NCI-H345 treated with DMSO at 0.1 percent for 48 hours (cell line): Measurements from ENCODE around the gene GABRA5.
"Not testable (repeated sequence)": the region's sequence is repeated elsewhere in the genome, so short reads cannot be mapped to it uniquely, and the experiment has no call there.

Experiments used
- DNase-seq: peaks from one replicate; lab custom pipeline; 2025; ENCODE audit not compliant: unreplicated experiment; lab: John Stamatoyannopoulos, UW

The GABRA5 gene

GRCh38 chr15:26866298-26867199 lies at the start of gene GABRA5:
TSS of gene GABRA5 (plus strand) at chr15:26867062. CDS start at chr15:26869249, 2,187 bp downstream.
- DNase-seq = peak; percentile 11

- not testable (repeated sequence) for DNase-seq
Observed at GRCh38 chr15:26831191-26831590, 35.7 kb upstream of the GABRA5 start.

- no peak for DNase-seq
Observed at GRCh38 chr15:26831951-26832350, 34.9 kb upstream of the GABRA5 start.

- DNase-seq = no peak
Observed at GRCh38 chr15:26838742-26839460, 28.0 kb upstream of the GABRA5 start.

GRCh38 chr15:26841514-26841913 lies 25.3 kb upstream of the GABRA5 start:
- no peak for DNase-seq

- DNase-seq = no peak
Observed at GRCh38 chr15:26841941-26842340, 24.9 kb upstream of the GABRA5 start.

GRCh38 chr15:26842391-26842790 lies 24.5 kb upstream of the GABRA5 start:
- DNase-seq = no peak

GRCh38 chr15:26844901-26845300 lies 22.0 kb upstream of the GABRA5 start:
- no peak for DNase-seq

- DNase-seq = no peak
Observed at GRCh38 chr15:26848498-26848897, 18.4 kb upstream of the GABRA5 start.

- DNase-seq = no peak
Observed at GRCh38 chr15:26850161-26850560, 16.7 kb upstream of the GABRA5 start.

GRCh38 chr15:26852980-26853379 lies 13.9 kb upstream of the GABRA5 start:
- DNase-seq = no peak

- DNase-seq = no peak
Observed at GRCh38 chr15:26854435-26854834, 12.4 kb upstream of the GABRA5 start.

GRCh38 chr15:26864664-26865191 lies 2.1 kb upstream of the GABRA5 start:
- peak; percentile 2 for DNase-seq

GRCh38 chr15:26867200-26868007 lies 542 bp downstream of the GABRA5 start:
- DNase-seq = no peak

- DNase-seq = no peak
Observed at GRCh38 chr15:26868029-26868685, 1.3 kb downstream of the GABRA5 start.

- no peak for DNase-seq
Observed at GRCh38 chr15:26869628-26870027, 2.8 kb downstream of the GABRA5 start.

GRCh38 chr15:26870346-26870745 lies 3.5 kb downstream of the GABRA5 start:
- no peak for DNase-seq

- no peak for DNase-seq
Observed at GRCh38 chr15:26872206-26872605, 5.3 kb downstream of the GABRA5 start.

GRCh38 chr15:26873846-26874245 lies 7.0 kb downstream of the GABRA5 start:
- no peak for DNase-seq

- no peak for DNase-seq
Observed at GRCh38 chr15:26874774-26875475, 8.1 kb downstream of the GABRA5 start.
